ENCODE data around the gene MEF2C.

MEF2C gene

GRCh38 chr5:88671505-88672499 is 211.2 kb downstream of the MEF2C start:
- DNase-seq = peak; percentile 39

GRCh38 chr5:88671106-88671504 is 211.9 kb downstream of the MEF2C start:
- no peak for DNase-seq

GRCh38 chr5:88670461-88670860 is 212.5 kb downstream of the MEF2C start:
- no peak for DNase-seq

- DNase-seq = no peak
Observed at GRCh38 chr5:88669371-88670050, 213.5 kb downstream of the MEF2C start.

- no peak for DNase-seq
Observed at GRCh38 chr5:88667496-88668201, 215.3 kb downstream of the MEF2C start.
